Thyroid gland (tissue), 4 donors: ENCODE measurements around the gene TRAF6. TPM values are rescaled to one million over a fixed set of nuclear protein-coding genes. Genes with fewer than 3 reads are reported as not detected.

Experiments used
- DNase-seq, 2 donors: peaks; one replicate each; pipeline ENCODE4 v3.0.0-alpha.2; 2019
- H3K27ac ChIP-seq, 3 donors: fragments of 200-600 bp; sonication (generic); 1 replicate in 2 of 3; 2 replicates in 1 of 3; pipeline ENCODE4 v1.5.1; 2016 to 2019; ENCODE audit warnings: mild to moderate bottlenecking in 1 of 3, moderate library complexity in 1 of 3
- H3K27me3 ChIP-seq: fragments of 200-600 bp; sonication (generic); one replicate; pipeline ENCODE4 v1.5.1; 2019
- H3K36me3 ChIP-seq, 2 donors: fragments of 200-600 bp; sonication (generic); one replicate each; pipeline ENCODE4 v1.5.1; 2016 to 2019
- H3K4me1 ChIP-seq, 2 donors: fragments of 200-600 bp; sonication (generic); one replicate each; pipeline ENCODE4 v1.5.1; 2017 to 2019
- H3K4me3 ChIP-seq, 3 donors: fragments of 200-600 bp; sonication (generic); replicated peaks in 1 of 3; 1 replicate in 2 of 3; 2 replicates in 1 of 3; pipeline ENCODE4 v1.5.1; 2016; ENCODE audit warnings: mild to moderate bottlenecking in 1 of 3
- H3K9me3 ChIP-seq: fragments of 200-600 bp; sonication (generic); one replicate; pipeline ENCODE4 v1.5.1; 2017
- CTCF ChIP-seq, 6 experiments: fragments of 200-600 bp in 3 of 6; fragments of 450-650 bp in 3 of 6; sonication (generic) in 3 of 6; IDR thresholded peaks; one replicate each; pipeline ENCODE4 v1.5.1; 2016 to 2019; ENCODE audit warnings: antibody characterized with exemption in 6 of 6, mild to moderate bottlenecking in 2 of 6, inconsistent platforms in 1 of 6, moderate library complexity in 1 of 6
- POLR2A ChIP-seq, 2 donors: fragments of 450-650 bp; IDR thresholded peaks; one replicate each; pipeline ENCODE4 v1.6.1; 2017; ENCODE audit warnings: antibody characterized with exemption in 2 of 2, mild to moderate bottlenecking in 2 of 2, moderate library complexity in 1 of 2
- WGBS, 2 donors: methylation state at CpG; one replicate each; pipeline ENCODE4 v1.1.5; 2017; 5-methylcytosine and 5-hydroxymethylcytosine counted together
- intact Hi-C: fragments of 100-400 bp; cut with DNase I; formaldehyde crosslinking; loops from one replicate; pipeline ENCODE4 v1.15.1; 2023
- total RNA-seq, 4 donors: library from RNA; depleted of rRNA; stranded (reverse); fragments of >200 nt; gene quantifications; one replicate each; pipeline ENCODE4 v1.2.3, GENCODE V29; 2016

Gene TRAF6
- total RNA-seq, 4 donors from 2014 or later = 16.0 to 30.5 (median 20.9) TPM

GRCh38 chr11:36507824-36508489, 2.1 kb downstream of the TRAF6 start:
- peaks cover 4% of the 10 kb centered on the region in 2 donors for H3K4me1 ChIP-seq
- 77 to 84% methylated on average over 7 of the region's 7 CpGs for WGBS, 2 donors
- H3K4me3 ChIP-seq = peak overlapping the region in 1 of 3 donors; percentile 83
- no peak for DNase-seq
- intact Hi-C loops = no loop called here
- no peaks in the 10 kb centered on the region for H3K36me3 ChIP-seq
- no peaks in the 10 kb centered on the region for H3K27me3 ChIP-seq
- TF ChIP-seq CTCF (IDR thresholded peaks at IDR 0.05) (no peak), POLR2A (IDR thresholded peaks at IDR 0.05) (no peak)
- peak overlapping the region in 1 of 3 donors; percentile 76 for H3K27ac ChIP-seq
- H3K9me3 ChIP-seq = no peaks in the 10 kb centered on the region

- 91 to 92% methylated on average over 5 of the region's 5 CpGs for WGBS, 2 donors
- H3K36me3 ChIP-seq = peaks cover 20 to 35% of the 10 kb centered on the region in 2 donors
Measured at GRCh38 chr11:36501236-36501635, 8.8 kb downstream of the TRAF6 start.

GRCh38 chr11:36500315-36500721, 9.8 kb downstream of the TRAF6 start:
- intact Hi-C loops = no loop called here
- H3K9me3 ChIP-seq = no peaks in the 10 kb centered on the region
- DNase-seq = no peak
- WGBS, 2 donors = 73 to 83% methylated on average over 1 of the region's 1 CpG
- H3K27me3 ChIP-seq = no peaks in the 10 kb centered on the region
- no peaks in the 10 kb centered on the region for H3K4me1 ChIP-seq
- H3K27ac ChIP-seq = no peak overlapping the region
- H3K36me3 ChIP-seq = peaks cover 29 to 43% of the 10 kb centered on the region in 2 donors
- H3K4me3 ChIP-seq = no peak overlapping the region
- TF ChIP-seq POLR2A (IDR thresholded peaks at IDR 0.05) = no peak
- no peak for TF ChIP-seq CTCF (IDR thresholded peaks at IDR 0.05)

More at GRCh38 chr11:36501236-36501635, 8.8 kb downstream of the TRAF6 start:
- no peaks in the 10 kb centered on the region for H3K4me1 ChIP-seq
- intact Hi-C loops = no loop called here
- TF ChIP-seq CTCF (IDR thresholded peaks at IDR 0.05) (no peak), POLR2A (IDR thresholded peaks at IDR 0.05) (no peak)
- no peaks in the 10 kb centered on the region for H3K9me3 ChIP-seq
- H3K4me3 ChIP-seq = no peak overlapping the region
- H3K27me3 ChIP-seq = no peaks in the 10 kb centered on the region
- no peak overlapping the region for H3K27ac ChIP-seq
- DNase-seq = no peak

GRCh38 chr11:36499315-36499714, 10.8 kb downstream of the TRAF6 start:
- intact Hi-C loops = no loop called here
- no peak for TF ChIP-seq POLR2A (IDR thresholded peaks at IDR 0.05)
- no peak for TF ChIP-seq CTCF (IDR thresholded peaks at IDR 0.05)
- Histone ChIP-seq H3K27me3 (no peaks in the 10 kb centered on the region), H3K9me3 (no peaks in the 10 kb centered on the region), H3K4me1 (no peaks in the 10 kb centered on the region), H3K36me3 (peaks cover 32 to 50% of the 10 kb centered on the region in 2 donors), H3K4me3 (no peak overlapping the region), H3K27ac (no peak overlapping the region)
- no peak for DNase-seq
- WGBS, 2 donors = 94 to 95% methylated on average over 4 of the region's 4 CpGs

GRCh38 chr11:36498721-36499120, 11.4 kb downstream of the TRAF6 start:
- H3K36me3 ChIP-seq = peaks cover 34 to 55% of the 10 kb centered on the region in 2 donors
- H3K9me3 ChIP-seq = no peaks in the 10 kb centered on the region
- H3K27ac ChIP-seq = no peak overlapping the region
- intact Hi-C loops = no loop called here
- H3K4me1 ChIP-seq = no peaks in the 10 kb centered on the region
- 90 to 97% methylated on average over 1 of the region's 1 CpG for WGBS, 2 donors
- TF ChIP-seq POLR2A (IDR thresholded peaks at IDR 0.05) (no peak), CTCF (IDR thresholded peaks at IDR 0.05) (no peak)
- H3K27me3 ChIP-seq = no peaks in the 10 kb centered on the region
- H3K4me3 ChIP-seq = no peak overlapping the region
- DNase-seq = no peak
